NT2/D1 (cell line): Measurements from ENCODE around the gene SV2A.
"Not testable (repeated sequence)": the region's sequence is repeated elsewhere in the genome, so short reads cannot be mapped to it uniquely, and the experiment has no call there.

Experiments
- YY1 ChIP-seq: IDR thresholded peaks from 2 replicates; pipeline ENCODE4 v1.6.1; 2011; ENCODE audit not compliant: insufficient read length, insufficient read depth
- ZNF274 ChIP-seq: IDR thresholded peaks from 2 replicates; pipeline ENCODE4 v1.6.1; 2011; ENCODE audit warnings: mild to moderate bottlenecking, low read depth, low read length

DNA sequence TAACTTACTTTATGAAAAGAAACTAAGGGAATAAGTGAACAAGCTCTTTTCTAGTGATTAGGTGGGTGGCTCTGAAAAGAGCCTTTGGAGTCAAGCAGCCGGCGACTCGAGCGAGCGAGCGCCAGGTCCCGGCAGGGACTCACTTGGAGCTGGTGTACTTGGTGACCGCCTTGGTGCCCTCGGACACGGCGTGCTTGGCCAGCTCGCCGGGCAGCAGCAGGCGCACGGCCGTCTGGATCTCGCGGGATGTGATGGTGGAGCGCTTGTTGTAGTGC is 31.6 kb downstream of the SV2A start:
- not testable (repeated sequence) for TF ChIP-seq ZNF274, YY1
